ENCODE data around the gene ADAM8. TPM values are rescaled to one million over a fixed set of nuclear protein-coding genes. Genes with fewer than 3 reads are reported as not detected.

Gene ADAM8
- polyA plus RNA-seq, 1 donor from 2014 or later, result 6.4 TPM

DNA sequence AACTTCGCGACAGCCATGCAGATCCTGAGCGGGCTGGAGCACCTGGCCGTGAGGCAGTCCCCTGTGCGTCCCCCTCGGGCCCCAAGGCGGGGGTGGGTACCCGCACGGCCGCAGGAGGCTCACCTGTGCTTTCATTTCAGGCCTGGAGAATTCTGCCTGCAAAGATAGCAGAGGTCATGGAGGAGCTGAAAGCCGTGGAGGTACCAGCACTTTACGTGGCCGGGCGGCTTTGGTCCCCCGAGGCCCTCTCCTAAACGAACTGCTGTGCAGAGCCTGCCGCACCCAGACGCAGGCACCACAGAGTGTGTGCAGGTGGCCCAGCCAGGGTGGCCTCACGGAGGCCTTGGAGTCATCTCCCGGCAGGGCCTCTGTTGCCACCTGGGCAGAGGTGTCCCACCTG is 57.8 kb downstream of the ADAM8 start:
- Histone ChIP-seq H3K9me3 (ENCODE audit: low read length) (no peaks in the 10 kb centered on the region), H3K36me3 (ENCODE audit: insufficient read depth, low read length) (no peaks in the 10 kb centered on the region)

DNA sequence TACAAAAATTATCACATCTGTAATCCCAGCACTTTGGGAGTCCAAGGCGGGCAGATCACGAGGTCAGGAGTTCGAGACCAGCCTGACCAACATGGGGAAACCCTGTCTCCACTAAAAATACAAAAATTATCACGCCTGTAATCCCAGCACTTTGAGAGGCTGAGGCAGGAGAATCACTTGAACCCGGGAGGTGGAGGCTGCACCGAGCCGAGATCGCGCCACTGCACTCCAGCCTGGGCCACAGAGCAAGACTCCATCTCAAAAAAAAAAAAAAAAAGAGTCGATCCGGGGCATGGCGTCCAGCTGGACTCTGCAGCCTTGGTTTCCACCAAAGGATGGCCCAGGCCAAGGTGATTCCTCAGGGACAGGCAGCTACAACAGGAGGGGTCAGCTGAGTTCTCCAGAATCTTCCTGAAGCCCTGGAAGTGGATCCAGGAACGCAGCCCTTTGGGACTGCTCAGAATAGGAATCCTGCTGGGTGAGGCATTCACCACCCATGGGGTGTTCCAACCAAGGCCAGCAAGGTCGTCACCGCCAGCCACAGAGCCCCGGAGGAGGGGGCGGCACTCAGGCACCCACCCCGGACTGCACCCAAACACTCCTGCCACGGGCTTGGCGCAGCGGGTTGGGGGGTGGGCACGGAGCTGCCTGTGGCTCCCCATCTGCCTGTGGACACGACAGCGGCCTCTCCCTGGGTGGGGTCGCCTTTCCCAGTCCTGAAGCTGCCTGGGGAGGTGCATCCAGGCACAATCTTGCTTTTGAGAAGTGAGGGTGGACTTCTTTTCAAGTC is 58.7 kb downstream of the ADAM8 start:
- Histone ChIP-seq H3K9me2 (ENCODE audit: insufficient read depth, low read length) (no peaks in the 10 kb centered on the region), H3K9ac (ENCODE audit: low read length) (no peak overlapping the region), H3K36me3 (ENCODE audit: insufficient read depth, low read length) (no peaks in the 10 kb centered on the region), H2AFZ (ENCODE audit: low read depth, low read length) (no peak overlapping the region), H4K20me1 (ENCODE audit: insufficient read depth) (no peaks in the 10 kb centered on the region), H3F3A (ENCODE audit: insufficient read depth, low read length, poor library complexity, severe bottlenecking) (no peaks in the 10 kb centered on the region), H3K4me3 (ENCODE audit: low read length) (no peak overlapping the region), H3K27me3 (ENCODE audit: insufficient read depth, low read depth, low read length) (no peaks in the 10 kb centered on the region), H3K79me2 (replicated peaks; ENCODE audit: insufficient read depth, low read length) (no peaks in the 10 kb centered on the region), H3K27ac (ENCODE audit: low read length) (no peak overlapping the region), H3K4me2 (ENCODE audit: low read length) (no peak overlapping the region), H3K9me3 (ENCODE audit: low read length) (no peaks in the 10 kb centered on the region)
- TF ChIP-seq POLR2AphosphoS5 (IDR thresholded peaks at IDR 0.05) (no peak), EP300 (conservative IDR thresholded peaks at IDR 0.05; ENCODE audit: poor library complexity, severe bottlenecking) (no peak), SMC3 (conservative IDR thresholded peaks at IDR 0.05; ENCODE audit: poor library complexity) (no peak), EZH2 (IDR thresholded peaks at IDR 0.05; ENCODE audit: borderline replicate concordance, insufficient read depth, low read length, poor library complexity, severe bottlenecking) (no peak), MXI1 (conservative IDR thresholded peaks at IDR 0.05; ENCODE audit: poor library complexity, severe bottlenecking) (no peak), RAD21 (conservative IDR thresholded peaks at IDR 0.05) (no peak), TAF1 (IDR thresholded peaks at IDR 0.05; ENCODE audit: low read depth) (no peak)
- TF ChIP-seq, protein P1, sequence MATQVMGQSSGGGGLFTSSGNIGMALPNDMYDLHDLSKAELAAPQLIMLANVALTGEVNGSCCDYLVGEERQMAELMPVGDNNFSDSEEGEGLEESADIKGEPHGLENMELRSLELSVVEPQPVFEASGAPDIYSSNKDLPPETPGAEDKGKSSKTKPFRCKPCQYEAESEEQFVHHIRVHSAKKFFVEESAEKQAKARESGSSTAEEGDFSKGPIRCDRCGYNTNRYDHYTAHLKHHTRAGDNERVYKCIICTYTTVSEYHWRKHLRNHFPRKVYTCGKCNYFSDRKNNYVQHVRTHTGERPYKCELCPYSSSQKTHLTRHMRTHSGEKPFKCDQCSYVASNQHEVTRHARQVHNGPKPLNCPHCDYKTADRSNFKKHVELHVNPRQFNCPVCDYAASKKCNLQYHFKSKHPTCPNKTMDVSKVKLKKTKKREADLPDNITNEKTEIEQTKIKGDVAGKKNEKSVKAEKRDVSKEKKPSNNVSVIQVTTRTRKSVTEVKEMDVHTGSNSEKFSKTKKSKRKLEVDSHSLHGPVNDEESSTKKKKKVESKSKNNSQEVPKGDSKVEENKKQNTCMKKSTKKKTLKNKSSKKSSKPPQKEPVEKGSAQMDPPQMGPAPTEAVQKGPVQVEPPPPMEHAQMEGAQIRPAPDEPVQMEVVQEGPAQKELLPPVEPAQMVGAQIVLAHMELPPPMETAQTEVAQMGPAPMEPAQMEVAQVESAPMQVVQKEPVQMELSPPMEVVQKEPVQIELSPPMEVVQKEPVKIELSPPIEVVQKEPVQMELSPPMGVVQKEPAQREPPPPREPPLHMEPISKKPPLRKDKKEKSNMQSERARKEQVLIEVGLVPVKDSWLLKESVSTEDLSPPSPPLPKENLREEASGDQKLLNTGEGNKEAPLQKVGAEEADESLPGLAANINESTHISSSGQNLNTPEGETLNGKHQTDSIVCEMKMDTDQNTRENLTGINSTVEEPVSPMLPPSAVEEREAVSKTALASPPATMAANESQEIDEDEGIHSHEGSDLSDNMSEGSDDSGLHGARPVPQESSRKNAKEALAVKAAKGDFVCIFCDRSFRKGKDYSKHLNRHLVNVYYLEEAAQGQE (IDR thresholded peaks at IDR 0.05; ENCODE audit: borderline replicate concordance), result no peak
- TF ChIP-seq, protein P2, sequence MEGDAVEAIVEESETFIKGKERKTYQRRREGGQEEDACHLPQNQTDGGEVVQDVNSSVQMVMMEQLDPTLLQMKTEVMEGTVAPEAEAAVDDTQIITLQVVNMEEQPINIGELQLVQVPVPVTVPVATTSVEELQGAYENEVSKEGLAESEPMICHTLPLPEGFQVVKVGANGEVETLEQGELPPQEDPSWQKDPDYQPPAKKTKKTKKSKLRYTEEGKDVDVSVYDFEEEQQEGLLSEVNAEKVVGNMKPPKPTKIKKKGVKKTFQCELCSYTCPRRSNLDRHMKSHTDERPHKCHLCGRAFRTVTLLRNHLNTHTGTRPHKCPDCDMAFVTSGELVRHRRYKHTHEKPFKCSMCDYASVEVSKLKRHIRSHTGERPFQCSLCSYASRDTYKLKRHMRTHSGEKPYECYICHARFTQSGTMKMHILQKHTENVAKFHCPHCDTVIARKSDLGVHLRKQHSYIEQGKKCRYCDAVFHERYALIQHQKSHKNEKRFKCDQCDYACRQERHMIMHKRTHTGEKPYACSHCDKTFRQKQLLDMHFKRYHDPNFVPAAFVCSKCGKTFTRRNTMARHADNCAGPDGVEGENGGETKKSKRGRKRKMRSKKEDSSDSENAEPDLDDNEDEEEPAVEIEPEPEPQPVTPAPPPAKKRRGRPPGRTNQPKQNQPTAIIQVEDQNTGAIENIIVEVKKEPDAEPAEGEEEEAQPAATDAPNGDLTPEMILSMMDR (IDR thresholded peaks at IDR 0.05; ENCODE audit: poor library complexity, severe bottlenecking), result no peak

More for the DNA sequence above, 57.8 kb downstream of the ADAM8 start:
- Histone ChIP-seq H3F3A (ENCODE audit: insufficient read depth, low read length, poor library complexity, severe bottlenecking) (no peaks in the 10 kb centered on the region), H3K4me2 (ENCODE audit: low read length) (no peak overlapping the region), H3K4me3 (ENCODE audit: low read length) (no peak overlapping the region), H3K9me2 (ENCODE audit: insufficient read depth, low read length) (no peaks in the 10 kb centered on the region), H2AFZ (ENCODE audit: low read depth, low read length) (no peak overlapping the region), H3K9ac (ENCODE audit: low read length) (no peak overlapping the region), H3K79me2 (replicated peaks; ENCODE audit: insufficient read depth, low read length) (no peaks in the 10 kb centered on the region), H3K27me3 (ENCODE audit: insufficient read depth, low read depth, low read length) (no peaks in the 10 kb centered on the region), H4K20me1 (ENCODE audit: insufficient read depth) (no peaks in the 10 kb centered on the region), H3K27ac (ENCODE audit: low read length) (no peak overlapping the region)
- TF ChIP-seq, protein P2 (IDR thresholded peaks at IDR 0.05; ENCODE audit: poor library complexity, severe bottlenecking), result no peak
- TF ChIP-seq EP300 (conservative IDR thresholded peaks at IDR 0.05; ENCODE audit: poor library complexity, severe bottlenecking), result no peak
- TF ChIP-seq RAD21 (conservative IDR thresholded peaks at IDR 0.05), result no peak
- TF ChIP-seq POLR2AphosphoS5 (IDR thresholded peaks at IDR 0.05), result no peak
- no peak for TF ChIP-seq MXI1 (conservative IDR thresholded peaks at IDR 0.05; ENCODE audit: poor library complexity, severe bottlenecking)
- no peak for TF ChIP-seq TAF1 (IDR thresholded peaks at IDR 0.05; ENCODE audit: low read depth)
- TF ChIP-seq SMC3 (conservative IDR thresholded peaks at IDR 0.05; ENCODE audit: poor library complexity), result no peak
